ENCODE results near the gene AFAP1L2. TPM values are rescaled to one million over a fixed set of nuclear protein-coding genes. Genes with fewer than 3 reads are reported as not detected.
"Not testable (repeated sequence)": the region's sequence is repeated elsewhere in the genome, so short reads cannot be mapped to it uniquely, and the experiment has no call there.

The AFAP1L2 gene
- total RNA-seq, 2 donors from 2014 or later: 1.3 to 8.8 TPM

DNA sequence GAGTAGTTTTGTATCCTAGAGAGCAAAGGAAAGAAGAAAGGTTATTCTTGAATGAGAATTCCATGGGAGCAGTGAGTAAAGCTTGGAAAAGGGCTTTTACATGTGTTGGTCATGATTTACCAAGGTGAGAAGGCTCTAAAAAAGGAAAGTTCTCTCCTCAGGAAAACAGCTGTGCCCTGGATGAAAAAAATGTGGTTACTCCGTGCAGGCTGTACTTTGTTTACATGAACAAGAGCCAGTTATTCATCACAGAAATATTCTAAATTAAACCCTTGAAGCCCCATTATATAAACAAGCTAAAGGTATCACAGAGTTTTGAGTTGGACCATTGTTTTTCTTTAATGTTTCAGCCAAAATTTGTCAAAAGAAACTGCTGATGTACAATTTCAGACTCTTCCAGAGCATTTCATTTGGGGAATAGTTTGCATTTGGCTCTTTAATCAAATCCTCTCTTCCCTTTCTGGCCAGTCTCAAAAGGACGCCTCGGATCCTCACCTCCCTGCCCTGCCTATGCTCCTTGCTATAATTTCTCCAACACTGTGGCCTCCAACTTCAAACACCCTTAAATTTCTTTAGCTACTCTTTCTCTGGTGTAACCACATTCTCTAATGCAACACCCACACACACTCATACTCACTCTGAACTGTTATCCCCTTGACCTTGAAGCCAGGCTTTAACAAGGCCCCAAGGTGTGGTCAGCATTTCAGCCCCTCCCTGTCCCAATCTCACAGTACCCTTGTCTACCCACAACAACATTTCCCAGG is 47.4 kb downstream of the AFAP1L2 start:
- DNase-seq (ENCODE audit: low spot score): no peak
- Mint-ChIP-seq H3K4me1 (ENCODE audit: low read depth in 2 of 2) (peaks cover 5 to 11% of the 10 kb centered on the region in 2 donors), H3K27ac (no peak overlapping the region), H3K9me3 (no peaks in the 10 kb centered on the region), H3K4me3 (no peak overlapping the region), H3K27me3 (peaks cover 4 to 8% of the 10 kb centered on the region in 2 donors), H3K36me3 (no peaks in the 10 kb centered on the region)
- peak in 1 of 2 donors; percentile 65 for ATAC-seq

GRCh38 chr10:114356126-114356525 is 48.2 kb downstream of the AFAP1L2 start:
- Mint-ChIP-seq H3K4me1 (ENCODE audit: low read depth in 2 of 2) (peaks cover 5 to 11% of the 10 kb centered on the region in 2 donors), H3K27ac (no peak overlapping the region), H3K27me3 (peaks cover 4 to 6% of the 10 kb centered on the region in 2 donors), H3K9me3 (no peaks in the 10 kb centered on the region), H3K4me3 (no peak overlapping the region), H3K36me3 (no peaks in the 10 kb centered on the region)
- ATAC-seq (no peak), DNase-seq (ENCODE audit: low spot score) (no peak)

GRCh38 chr10:114353383-114353782 is 50.9 kb downstream of the AFAP1L2 start:
- no peak for DNase-seq (ENCODE audit: low spot score)
- Mint-ChIP-seq H3K27ac (no peak overlapping the region), H3K36me3 (no peaks in the 10 kb centered on the region), H3K9me3 (no peaks in the 10 kb centered on the region), H3K4me3 (no peak overlapping the region), H3K4me1 (ENCODE audit: low read depth in 2 of 2) (peaks cover 5 to 11% of the 10 kb centered on the region in 2 donors), H3K27me3 (peaks cover 0 to 4% of the 10 kb centered on the region in 2 donors)
- ATAC-seq: no peak

DNA sequence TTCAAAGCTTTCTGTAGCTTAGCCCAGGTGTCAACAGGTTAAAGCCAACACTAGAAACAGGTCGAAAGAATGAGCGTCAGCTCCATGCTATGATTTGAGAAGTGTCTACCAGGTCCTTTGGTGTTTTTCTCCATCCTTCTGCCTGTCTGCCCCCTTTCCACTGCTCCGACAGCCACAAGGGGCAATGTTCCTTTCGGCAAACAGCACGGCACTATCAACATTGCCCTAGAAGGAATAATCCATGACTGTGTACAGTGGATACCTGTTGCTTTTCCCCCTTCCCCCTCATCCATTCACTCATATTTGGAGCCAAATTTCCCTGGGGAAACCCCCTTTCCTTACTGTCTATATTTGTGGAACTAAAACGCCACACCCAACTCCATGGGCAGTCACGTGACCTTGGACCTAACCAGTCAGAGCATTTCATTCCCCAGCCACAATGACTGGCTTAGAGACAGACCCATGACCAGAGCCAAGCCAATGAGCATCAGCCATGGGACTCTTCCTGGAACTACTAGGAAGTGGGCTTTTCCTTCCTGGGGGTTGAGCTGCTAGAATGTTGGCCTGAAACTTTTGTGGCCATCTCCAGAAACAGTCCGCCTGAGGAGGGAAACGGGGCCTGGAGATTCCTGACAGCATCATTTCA is 51.5 kb downstream of the AFAP1L2 start:
- ATAC-seq (peak in 1 of 2 donors; percentile 37), DNase-seq (ENCODE audit: low spot score) (no peak)
- Mint-ChIP-seq H3K4me3 (no peak overlapping the region), H3K9me3 (no peaks in the 10 kb centered on the region), H3K36me3 (no peaks in the 10 kb centered on the region), H3K4me1 (ENCODE audit: low read depth in 2 of 2) (peaks cover 5 to 10% of the 10 kb centered on the region in 2 donors), H3K27me3 (peaks cover 0 to 4% of the 10 kb centered on the region in 2 donors), H3K27ac (no peak overlapping the region)

DNA sequence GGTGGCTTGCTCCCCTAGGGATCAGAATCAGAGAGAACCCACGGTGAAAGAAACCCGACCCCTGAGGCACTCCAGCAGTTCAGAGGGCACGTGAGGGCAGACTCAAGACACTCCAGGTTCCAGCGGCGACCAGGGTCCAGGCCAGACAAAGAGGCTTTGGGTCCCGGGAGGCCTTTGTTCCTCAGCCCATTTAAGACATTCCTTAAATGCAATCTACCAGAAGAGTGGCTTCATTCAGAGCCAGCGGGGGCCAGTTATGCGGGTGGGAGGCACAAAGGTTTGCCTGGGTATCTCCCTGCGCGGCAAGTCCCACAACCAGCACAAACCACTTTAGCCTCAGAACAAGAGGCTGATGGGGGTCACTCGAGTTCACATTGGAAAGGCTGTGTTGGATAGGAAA is 53.6 kb downstream of the AFAP1L2 start:
- Mint-ChIP-seq H3K36me3 (no peaks in the 10 kb centered on the region), H3K9me3 (no peaks in the 10 kb centered on the region), H3K27me3 (peaks cover 3 to 4% of the 10 kb centered on the region in 2 donors), H3K27ac (no peak overlapping the region), H3K4me3 (no peak overlapping the region), H3K4me1 (ENCODE audit: low read depth in 2 of 2) (peaks cover 0 to 7% of the 10 kb centered on the region in 2 donors)
- ATAC-seq: no peak
- no peak for DNase-seq (ENCODE audit: low spot score)

DNA sequence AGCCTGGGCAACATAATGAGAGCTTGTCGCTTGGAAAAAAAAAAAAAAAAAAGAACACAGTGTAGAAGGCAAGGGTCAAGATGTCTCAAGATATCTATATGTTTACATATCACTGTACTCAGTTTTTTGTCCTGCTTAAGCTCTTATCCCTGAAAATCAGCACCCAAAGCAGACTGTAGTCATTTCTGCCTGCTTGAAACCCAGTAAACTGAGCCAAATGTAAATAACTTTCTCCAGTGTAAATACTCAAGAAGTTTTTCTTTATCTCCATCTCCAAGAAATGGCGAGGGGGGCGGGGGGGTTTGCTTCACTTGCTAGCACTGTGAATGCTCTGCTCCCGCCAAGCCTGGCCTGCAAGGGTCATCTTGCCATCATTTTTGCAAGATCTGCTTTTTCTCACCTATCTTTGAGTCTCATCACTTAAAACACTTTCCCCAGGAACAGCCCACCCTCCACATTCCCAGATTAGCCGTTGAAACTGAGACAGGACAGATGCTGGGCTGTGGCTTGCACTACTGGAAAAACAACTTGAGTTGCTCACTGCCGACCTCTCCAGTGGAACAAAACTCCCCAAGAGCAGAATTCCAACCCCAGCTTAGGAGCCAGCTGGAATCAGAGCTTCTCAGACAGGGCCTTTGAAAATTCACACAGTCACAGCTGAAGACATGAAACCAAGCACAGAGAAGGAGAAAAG is 54.6 kb downstream of the AFAP1L2 start:
- Mint-ChIP-seq H3K4me1 (ENCODE audit: low read depth in 2 of 2) (peaks cover 0 to 7% of the 10 kb centered on the region in 2 donors), H3K9me3 (no peaks in the 10 kb centered on the region), H3K27me3 (peaks cover 3 to 4% of the 10 kb centered on the region in 2 donors), H3K27ac (no peak overlapping the region), H3K36me3 (no peaks in the 10 kb centered on the region), H3K4me3 (no peak overlapping the region)
- DNase-seq (ENCODE audit: low spot score) (no peak), ATAC-seq (no peak)

GRCh38 chr10:114349071-114349470 is 55.2 kb downstream of the AFAP1L2 start:
- H3K27me3 Mint-ChIP-seq; DNase-seq (ENCODE audit: low spot score); H3K4me1 Mint-ChIP-seq (ENCODE audit: low read depth in 2 of 2); H3K9me3 Mint-ChIP-seq; H3K4me3 Mint-ChIP-seq; ATAC-seq; H3K36me3 Mint-ChIP-seq; H3K27ac Mint-ChIP-seq: not testable (repeated sequence)

DNA sequence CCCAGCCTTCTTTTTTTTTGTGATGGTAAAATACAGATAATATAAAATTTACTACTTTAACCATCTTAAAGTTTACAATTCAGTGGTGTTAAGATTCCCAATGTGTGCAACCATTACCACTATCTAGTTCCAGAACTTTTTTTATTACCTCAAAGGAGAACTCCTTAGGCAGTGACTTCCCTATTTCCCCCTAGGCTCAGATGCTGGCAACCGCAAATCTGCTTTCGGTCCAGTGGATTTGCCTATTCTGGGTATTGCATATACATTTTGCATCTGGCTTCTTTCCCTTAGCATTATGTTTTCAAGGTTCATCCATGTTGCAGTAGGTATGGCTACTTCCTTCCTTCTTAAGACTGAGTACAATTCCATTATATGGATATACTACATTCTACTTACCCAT is 56.5 kb downstream of the AFAP1L2 start:
- H3K36me3 Mint-ChIP-seq: no peaks in the 10 kb centered on the region
- H3K27ac Mint-ChIP-seq: no peak overlapping the region
- ATAC-seq (no peak), DNase-seq (ENCODE audit: low spot score) (no peak)
- H3K9me3 Mint-ChIP-seq: no peaks in the 10 kb centered on the region
- peaks cover 0 to 5% of the 10 kb centered on the region in 2 donors for H3K4me1 Mint-ChIP-seq (ENCODE audit: low read depth in 2 of 2)
- no peak overlapping the region for H3K4me3 Mint-ChIP-seq
- H3K27me3 Mint-ChIP-seq: peaks cover 0 to 3% of the 10 kb centered on the region in 2 donors

DNA sequence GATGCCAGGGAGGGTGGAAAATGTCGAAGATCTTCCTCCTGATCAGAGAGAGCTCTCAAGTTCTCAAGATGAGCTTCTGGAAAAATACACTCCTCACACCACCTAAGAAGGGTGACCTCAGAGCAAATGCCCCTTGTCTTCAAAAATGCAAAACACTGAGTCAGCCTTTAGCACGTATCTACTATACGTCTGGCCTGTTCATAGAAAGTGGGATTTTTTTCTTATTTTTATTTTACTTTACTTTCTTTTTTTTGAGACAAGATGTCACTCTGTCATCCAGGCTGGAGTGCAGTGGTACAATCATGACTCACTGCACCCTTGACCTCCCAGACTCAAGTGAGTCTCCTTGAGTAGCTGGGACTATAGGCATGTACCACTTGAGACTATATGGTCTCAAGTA is 57.1 kb downstream of the AFAP1L2 start:
- DNase-seq (ENCODE audit: low spot score): no peak
- ATAC-seq: peak; percentile 32 to 59

GRCh38 chr10:114346176-114347031 is 57.9 kb downstream of the AFAP1L2 start:
- Mint-ChIP-seq H3K4me1 (ENCODE audit: low read depth in 2 of 2) (peaks cover 0 to 4% of the 10 kb centered on the region in 2 donors), H3K4me3 (no peak overlapping the region), H3K27ac (peak overlapping the region in 1 of 2 donors; percentile 39), H3K36me3 (no peaks in the 10 kb centered on the region), H3K9me3 (no peaks in the 10 kb centered on the region), H3K27me3 (peaks cover 0 to 3% of the 10 kb centered on the region in 2 donors)
- ATAC-seq: no peak
- DNase-seq (ENCODE audit: low spot score): no peak

More for the DNA sequence above, 57.1 kb downstream of the AFAP1L2 start:
- no peak overlapping the region for H3K4me3 Mint-ChIP-seq
- peaks cover 0 to 4% of the 10 kb centered on the region in 2 donors for H3K4me1 Mint-ChIP-seq (ENCODE audit: low read depth in 2 of 2)
- H3K27me3 Mint-ChIP-seq: peaks cover 0 to 3% of the 10 kb centered on the region in 2 donors
- peak overlapping the region in 1 of 2 donors; percentile 39 for H3K27ac Mint-ChIP-seq
- no peaks in the 10 kb centered on the region for H3K9me3 Mint-ChIP-seq
- no peaks in the 10 kb centered on the region for H3K36me3 Mint-ChIP-seq

- Mint-ChIP-seq H3K27ac (no peak overlapping the region), H3K36me3 (no peaks in the 10 kb centered on the region), H3K4me3 (no peak overlapping the region), H3K9me3 (no peaks in the 10 kb centered on the region), H3K4me1 (ENCODE audit: low read depth in 2 of 2) (peaks cover 0 to 4% of the 10 kb centered on the region in 2 donors), H3K27me3 (peaks cover 0 to 3% of the 10 kb centered on the region in 2 donors)
- DNase-seq (ENCODE audit: low spot score) (no peak), ATAC-seq (no peak)
Measured at GRCh38 chr10:114345701-114346100, 58.6 kb downstream of the AFAP1L2 start.

DNA sequence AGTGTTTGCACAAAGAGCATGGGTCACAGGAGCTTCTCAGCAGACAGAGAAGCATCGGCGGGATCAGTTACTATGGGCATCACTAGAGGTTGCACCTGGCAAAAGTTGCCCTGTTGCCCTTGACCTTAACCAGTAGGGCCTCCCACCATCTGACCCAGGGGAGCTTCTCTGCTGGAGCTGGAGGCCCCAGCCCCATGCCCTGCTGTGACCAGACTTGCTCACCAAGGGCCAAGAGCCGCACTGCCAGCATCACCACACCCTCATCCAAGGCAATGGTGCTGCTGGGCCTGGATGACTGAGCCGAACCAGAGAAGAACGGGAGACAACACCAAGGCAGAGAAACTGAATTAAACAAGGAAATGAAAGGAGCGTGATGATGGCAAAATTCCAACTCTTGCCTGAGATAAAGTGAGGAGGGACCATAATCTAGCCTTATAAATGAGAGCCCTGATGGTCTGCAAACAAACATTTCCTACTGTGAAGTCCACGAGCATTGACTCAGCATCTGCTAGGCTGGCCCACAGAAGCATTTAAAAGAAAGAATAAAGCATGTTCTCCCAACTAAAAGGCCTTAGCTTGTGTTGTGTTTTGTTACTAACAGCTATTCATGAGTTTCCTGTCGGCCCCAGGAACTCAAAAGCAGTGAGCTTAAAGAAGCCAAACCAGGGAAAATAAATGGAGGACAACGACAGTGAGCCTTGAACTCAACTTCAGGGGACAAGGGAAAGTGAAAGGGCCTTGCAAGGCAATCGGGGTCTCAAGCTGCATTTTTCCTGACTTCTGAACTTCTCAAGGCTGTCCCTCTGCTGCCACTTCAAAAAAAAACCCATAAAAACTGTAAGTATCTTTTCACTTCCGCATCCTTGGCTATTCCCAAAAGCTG is 60.4 kb downstream of the AFAP1L2 start:
- H3K4me1 Mint-ChIP-seq (ENCODE audit: low read depth in 2 of 2): peaks cover 0 to 4% of the 10 kb centered on the region in 2 donors
- DNase-seq (ENCODE audit: low spot score): no peak
- no peak overlapping the region for H3K27ac Mint-ChIP-seq
- H3K9me3 Mint-ChIP-seq: no peaks in the 10 kb centered on the region
- H3K4me3 Mint-ChIP-seq: no peak overlapping the region
- H3K36me3 Mint-ChIP-seq: no peaks in the 10 kb centered on the region
- no peak for ATAC-seq
- peaks cover 0 to 3% of the 10 kb centered on the region in 2 donors for H3K27me3 Mint-ChIP-seq
